Measurements from ENCODE around the gene ZNF280D. TPM values are rescaled to one million over a fixed set of nuclear protein-coding genes. Genes with fewer than 3 reads are reported as not detected.

The ZNF280D gene
- total RNA-seq, 1 donor: 55.3 TPM

GRCh38 chr15:56654624-56655023 is 78.7 kb downstream of the ZNF280D start:
- no peak for TF ChIP-seq CTCF (IDR thresholded peaks at IDR 0.05; ENCODE audit: insufficient read depth, low read length)
- DNase-seq (ENCODE audit: low read depth): peak; percentile 15
- no peak overlapping the region for H3K4me3 ChIP-seq (ENCODE audit: low read depth, low read length)

GRCh38 chr15:56654216-56654615 is 79.1 kb downstream of the ZNF280D start:
- DNase-seq (ENCODE audit: low read depth): no peak
- TF ChIP-seq CTCF (IDR thresholded peaks at IDR 0.05; ENCODE audit: insufficient read depth, low read length): no peak
- no peak overlapping the region for H3K4me3 ChIP-seq (ENCODE audit: low read depth, low read length)

- no peak overlapping the region for H3K4me3 ChIP-seq (ENCODE audit: low read depth, low read length)
- peak; percentile 59 for DNase-seq (ENCODE audit: low read depth)
- no peak for TF ChIP-seq CTCF (IDR thresholded peaks at IDR 0.05; ENCODE audit: insufficient read depth, low read length)
These were observed 79.5 kb downstream of the ZNF280D start for GRCh38 chr15:56653787-56654186.

- DNase-seq (ENCODE audit: low read depth): peak; percentile 64
- H3K4me3 ChIP-seq (ENCODE audit: low read depth, low read length): no peak overlapping the region
- TF ChIP-seq CTCF (IDR thresholded peaks at IDR 0.05; ENCODE audit: insufficient read depth, low read length): no peak
These were observed 80.2 kb downstream of the ZNF280D start for GRCh38 chr15:56653107-56653506.

GRCh38 chr15:56648311-56648710 is 85.0 kb downstream of the ZNF280D start:
- H3K4me3 ChIP-seq (ENCODE audit: low read depth, low read length): no peak overlapping the region
- TF ChIP-seq CTCF (IDR thresholded peaks at IDR 0.05; ENCODE audit: insufficient read depth, low read length): no peak
- DNase-seq (ENCODE audit: low read depth): no peak

GRCh38 chr15:56640549-56640948 is 92.8 kb downstream of the ZNF280D start:
- no peak for TF ChIP-seq CTCF (IDR thresholded peaks at IDR 0.05; ENCODE audit: insufficient read depth, low read length)
- H3K4me3 ChIP-seq (ENCODE audit: low read depth, low read length): no peak overlapping the region
- DNase-seq (ENCODE audit: low read depth): no peak

GRCh38 chr15:56640127-56640526 is 93.2 kb downstream of the ZNF280D start:
- TF ChIP-seq CTCF (IDR thresholded peaks at IDR 0.05; ENCODE audit: insufficient read depth, low read length): no peak
- no peak overlapping the region for H3K4me3 ChIP-seq (ENCODE audit: low read depth, low read length)

More at GRCh38 chr15:56640127-56640526, 93.2 kb downstream of the ZNF280D start:
- no peak for DNase-seq (ENCODE audit: low read depth)

Measured in fibroblast of the aortic adventitia (primary cell).